ENCODE measurements around the gene CTSD.

The CTSD gene

DNA sequence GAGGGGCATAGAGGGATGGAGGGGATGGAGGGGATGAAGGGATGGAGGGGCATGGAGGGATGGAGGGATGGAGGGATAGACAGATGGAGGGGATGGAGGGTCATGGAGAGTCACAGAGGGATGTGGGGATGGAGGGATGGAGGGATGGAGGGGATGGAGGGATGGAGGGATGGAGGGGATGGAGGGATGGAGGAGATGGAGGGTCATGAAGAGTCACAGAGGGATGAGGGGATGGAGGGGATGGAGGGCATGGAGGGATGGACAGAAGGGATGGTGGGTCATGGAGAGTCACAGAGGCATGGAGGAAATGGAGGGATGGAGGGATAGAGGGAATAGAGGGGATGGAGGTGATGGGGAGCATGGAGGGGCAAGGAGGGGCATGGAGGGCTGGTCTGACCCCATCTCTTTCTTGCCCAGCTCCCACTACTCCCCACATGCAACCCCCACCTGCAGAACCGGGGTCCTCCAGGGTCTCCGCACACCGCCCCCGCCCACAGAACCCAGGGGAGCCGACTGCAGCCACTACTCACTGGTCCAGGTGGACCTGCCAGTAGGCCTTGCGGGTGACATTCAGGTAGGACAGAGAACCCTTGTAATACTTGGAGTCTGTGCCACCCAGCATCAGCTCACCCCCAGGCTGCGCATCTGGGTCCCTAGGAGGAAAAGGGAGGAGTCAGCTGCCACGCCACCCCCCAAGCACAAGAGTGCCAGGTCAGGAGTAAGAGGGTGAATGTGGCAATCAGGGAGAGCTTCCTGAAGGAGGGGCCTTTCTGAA lies 9.2 kb downstream of the CTSD start:
- DNase-seq, result no peak

DNA sequence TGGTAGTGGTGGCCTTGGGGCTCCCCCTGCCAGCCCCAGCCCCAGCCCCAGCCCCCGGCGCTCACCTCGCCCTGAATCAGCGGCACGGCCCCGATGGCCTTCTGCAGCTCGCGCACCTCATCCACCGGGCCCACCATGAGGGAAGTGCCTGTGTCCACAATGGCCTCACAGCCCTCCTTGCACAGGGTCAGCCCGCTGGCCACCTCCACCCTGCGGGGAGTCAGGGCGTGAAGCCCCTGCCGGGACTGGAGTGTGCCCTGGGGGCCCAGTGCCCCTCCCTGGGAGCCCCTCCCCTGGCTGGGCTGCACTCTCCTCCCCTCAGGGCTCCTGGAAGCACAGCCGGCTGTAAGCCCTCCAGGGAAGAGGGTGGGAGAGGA lies 9.8 kb downstream of the CTSD start:
- no peak for DNase-seq

DNA sequence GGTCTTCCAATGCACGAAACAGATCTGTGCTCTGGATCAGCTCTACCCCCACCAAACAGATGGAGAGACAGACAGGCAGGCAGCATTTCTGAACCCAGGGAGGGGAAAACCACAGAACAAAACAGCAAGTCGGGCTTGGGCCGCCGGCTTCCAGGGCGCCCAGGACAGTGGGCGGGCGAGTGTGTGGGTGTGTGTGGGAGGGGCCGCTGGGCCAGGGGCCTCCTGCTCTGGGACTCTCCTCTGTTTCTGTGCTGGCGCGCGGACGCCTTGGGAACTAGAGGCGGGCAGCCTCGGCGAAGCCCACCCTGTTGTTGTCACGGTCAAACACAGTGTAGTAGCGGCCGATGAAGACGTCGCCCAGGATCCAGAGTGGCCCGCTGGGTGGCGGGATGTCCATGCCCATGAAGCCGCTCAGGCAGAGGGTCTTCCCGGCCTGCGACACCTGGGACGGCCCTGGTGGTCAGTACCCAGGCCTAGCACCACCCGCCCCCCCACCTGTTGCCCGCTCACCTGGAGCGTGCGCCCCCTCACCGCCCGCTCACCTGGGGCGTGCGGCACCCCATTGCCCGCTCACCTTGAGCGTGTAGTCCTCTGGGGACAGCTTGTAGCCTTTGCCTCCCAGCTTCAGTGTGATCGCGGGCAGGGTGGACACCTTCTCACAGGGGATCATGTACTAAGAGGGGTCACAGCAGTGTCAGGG lies 10.3 kb downstream of the CTSD start:
- DNase-seq, result no peak

DNA sequence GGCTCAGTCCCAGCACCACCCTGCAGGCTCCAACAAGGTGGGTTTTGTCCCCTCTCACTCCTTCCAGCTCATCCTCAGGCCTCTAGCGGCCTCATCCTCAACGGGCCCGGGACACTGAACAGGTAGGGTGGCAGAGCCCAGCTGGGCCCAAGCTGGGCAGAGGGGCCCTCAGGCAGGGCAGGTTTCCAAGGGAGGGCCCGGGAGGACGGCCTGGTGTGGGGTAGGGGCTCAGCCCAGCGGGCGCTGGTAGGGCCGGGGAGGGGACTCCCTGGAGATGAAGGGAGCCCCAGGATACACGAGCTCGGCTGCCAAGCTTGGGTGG lies 10.9 kb downstream of the CTSD start:
- DNase-seq, result no peak

DNA sequence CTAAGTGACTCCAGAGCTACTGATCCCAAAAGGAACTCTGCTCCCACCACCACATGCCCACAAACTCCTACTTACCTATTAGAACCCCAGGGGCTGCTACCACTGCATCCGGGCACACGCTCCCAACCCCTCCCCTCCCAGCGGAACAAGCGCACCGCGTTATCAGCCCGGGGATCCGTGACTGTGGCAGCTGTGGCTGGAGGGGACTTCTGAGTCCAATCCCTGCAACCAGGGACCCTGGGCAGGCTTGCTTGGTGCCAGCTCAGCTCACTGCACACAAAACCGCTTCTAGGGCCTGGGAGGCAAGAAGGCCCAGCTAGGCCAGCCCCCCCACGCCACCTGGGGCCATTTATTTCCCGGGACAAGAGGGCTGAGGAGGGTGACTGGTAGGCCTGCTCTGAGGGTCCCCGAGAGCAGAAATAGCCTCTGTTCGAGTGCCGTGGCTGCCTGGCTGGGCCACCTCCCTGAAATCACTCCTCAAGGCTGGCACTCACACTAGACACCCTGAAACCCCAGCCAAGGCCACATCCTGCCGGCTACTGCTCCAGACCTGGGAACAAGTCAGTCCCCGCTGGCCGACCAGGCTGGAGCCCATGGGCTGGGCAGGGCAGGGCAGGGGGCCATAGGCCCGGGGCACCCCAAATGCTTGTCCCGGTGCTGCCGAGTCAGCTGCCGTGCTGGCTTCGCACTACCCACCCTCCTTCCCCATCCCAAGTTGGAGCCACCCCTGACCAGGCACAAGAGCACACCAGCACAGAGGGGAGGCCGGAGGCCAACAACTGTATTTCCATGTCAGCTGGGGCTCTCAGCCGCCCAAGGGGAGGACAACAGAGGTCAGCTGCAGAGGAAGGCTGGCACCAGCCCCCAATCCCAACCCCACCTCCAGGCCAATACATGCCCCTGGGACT lies 11.5 kb downstream of the CTSD start:
- no peak for DNase-seq

DNA sequence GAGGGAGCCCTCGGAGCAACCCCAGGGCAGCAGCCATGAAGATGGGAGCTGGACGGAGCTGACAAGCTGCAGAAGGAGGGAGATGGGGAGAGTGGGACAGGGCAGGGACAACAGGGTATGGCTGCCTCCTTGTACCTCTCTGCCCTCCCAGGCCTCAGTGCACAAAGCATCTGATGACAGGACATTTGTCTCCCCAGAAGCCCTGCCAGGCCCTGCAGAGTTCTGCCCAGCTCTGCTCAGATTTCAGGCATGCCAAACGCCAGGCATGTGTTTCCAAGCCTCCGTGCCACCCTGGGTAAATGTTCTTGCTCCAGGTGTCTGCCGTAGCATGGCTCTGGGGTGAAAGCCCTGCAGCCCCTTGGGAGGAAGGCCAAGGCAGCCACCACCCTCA lies 12.2 kb downstream of the CTSD start:
- no peak for DNase-seq

DNA sequence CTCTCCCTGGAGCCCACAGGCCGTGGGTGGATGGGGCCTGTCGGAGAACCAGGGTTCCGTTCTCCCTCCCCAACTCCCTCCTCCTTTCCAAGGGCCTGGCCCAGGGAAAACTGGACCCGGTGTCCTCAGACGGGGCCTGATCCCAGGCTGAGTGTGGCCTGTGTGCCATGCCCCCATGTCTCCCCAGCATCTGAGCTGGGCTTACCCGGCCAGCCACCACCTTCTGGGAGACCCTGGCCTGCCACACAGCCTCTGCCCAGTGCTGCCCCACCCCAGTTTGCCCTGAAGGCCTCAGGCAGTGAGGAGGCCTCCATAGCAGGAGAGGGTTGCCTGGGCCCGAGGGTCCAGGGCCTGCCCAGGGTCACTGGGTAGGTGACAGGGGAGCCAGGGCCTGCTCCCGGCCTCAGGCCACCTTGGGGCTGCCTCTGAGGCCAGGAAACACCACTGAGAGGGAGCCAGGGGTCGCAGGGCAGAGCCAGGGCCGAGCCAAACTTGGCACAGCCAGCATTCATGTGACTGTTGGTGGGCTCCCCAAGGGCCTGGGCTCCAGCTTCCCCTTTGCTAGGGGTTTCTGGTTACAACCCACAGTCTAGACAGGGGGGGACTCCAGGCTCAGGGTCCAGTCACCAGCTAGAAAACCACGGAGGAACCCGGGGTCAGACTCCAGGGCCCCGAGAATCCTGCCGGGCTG lies 12.7 kb downstream of the CTSD start:
- DNase-seq, result no peak

DNA sequence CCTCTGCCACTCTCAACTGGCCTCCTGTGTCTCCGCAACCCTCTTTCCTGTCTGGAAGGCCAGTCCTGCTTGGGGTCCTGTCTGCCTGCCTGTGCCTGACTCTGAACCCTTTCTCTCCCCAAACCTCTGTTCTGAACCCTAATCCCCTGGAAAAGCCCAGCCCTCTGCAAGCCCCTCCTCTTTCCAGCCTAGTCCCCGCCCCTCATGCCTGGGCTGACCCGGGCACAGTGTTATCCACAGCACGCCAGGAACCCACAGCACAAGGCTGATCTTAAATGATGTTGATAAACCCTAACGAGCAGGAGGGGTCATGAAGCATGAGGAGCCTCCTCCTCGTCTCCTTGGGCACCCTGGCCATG lies 13.3 kb downstream of the CTSD start, which contains the start of gene IFITM10:
Gene IFITM10 (minus strand): TSS at position 115 of the 359 bp plus-strand sequence. CDS start 153 bp downstream, outside the sequence.
- DNase-seq, result no peak

DNA sequence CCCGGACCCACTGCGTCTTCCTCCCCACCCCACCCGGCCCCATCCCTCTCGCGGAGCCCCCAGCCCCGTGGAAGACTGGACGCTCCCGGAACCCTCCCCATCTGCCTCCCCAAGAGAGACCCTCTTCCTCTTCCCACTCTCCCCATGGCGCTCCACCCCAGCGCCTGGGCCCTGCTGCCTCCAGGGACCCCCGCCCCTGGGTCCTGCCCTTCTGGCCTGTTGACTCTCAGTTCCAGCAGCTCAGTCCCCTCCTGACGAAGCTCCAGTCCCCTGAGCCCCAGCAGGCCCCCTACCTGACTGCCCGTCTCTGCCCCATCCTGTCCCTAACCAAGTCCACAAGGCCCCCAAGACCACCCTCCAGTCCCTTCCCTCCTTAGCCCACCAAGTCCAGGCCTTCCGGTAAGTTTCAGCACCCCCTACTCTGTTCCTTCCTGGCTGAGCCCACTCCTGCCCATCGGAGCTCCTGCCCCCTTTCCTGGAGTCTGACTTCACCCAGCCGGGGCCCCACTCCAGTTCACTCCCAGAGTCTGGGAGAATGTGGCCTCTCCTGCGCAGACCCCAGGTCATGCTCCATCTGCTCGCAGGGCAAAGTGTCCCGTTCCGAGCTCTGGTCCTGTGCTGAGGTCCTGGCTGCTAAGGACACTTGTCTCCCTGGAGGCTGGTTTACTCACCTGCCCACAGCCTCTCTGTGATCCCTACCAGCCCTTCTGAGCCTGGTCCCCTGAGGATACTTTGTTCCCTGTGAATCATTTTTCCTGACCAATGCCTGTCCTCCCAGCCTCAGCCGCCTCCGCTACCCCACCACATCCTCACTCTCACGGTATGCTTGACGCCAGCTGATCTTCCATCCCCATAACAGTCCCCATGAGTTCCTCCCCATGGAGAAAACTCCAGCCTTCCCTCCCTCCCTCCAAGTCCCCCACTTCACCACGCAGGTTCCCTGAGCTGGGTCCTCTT lies 14.1 kb downstream of the CTSD start:
- DNase-seq, result no peak

DNA sequence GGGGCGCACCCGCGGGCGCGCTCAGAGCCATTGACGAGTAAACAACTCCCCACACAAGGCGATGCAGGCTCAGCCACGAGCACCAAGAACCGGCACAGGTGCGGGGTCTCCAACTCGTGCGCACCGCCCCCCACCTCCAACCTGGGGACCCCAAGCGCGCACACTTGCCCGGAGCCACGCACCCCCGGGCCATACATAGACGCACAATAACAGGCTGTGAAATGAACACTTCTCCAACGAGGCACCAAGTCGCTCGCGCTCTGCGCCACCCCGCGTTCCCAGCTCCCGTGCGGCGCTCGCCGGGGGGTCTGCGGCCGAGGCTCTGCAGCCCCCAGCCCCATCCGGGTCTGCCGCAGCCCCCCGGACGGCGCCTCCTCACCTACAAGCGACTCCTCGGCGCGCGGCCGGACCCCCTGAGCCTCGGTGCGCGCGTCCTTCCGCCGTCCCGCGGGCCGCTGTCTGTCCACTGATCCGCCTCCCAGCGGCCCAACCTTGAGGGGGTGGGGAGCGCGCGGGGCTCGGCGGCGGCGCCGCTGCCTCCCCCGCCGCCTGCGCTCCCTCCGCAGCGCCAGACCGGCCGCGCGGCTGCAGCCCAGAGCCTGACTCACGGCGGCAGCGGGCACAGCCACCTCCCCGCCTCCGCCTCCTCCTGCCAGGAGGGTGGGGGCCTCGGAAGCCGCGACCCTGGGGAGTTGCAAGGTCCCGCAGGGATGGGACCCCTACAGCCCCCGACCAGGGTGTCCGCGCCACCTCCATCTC lies 14.9 kb downstream of the CTSD start:
- no peak for DNase-seq

DNA sequence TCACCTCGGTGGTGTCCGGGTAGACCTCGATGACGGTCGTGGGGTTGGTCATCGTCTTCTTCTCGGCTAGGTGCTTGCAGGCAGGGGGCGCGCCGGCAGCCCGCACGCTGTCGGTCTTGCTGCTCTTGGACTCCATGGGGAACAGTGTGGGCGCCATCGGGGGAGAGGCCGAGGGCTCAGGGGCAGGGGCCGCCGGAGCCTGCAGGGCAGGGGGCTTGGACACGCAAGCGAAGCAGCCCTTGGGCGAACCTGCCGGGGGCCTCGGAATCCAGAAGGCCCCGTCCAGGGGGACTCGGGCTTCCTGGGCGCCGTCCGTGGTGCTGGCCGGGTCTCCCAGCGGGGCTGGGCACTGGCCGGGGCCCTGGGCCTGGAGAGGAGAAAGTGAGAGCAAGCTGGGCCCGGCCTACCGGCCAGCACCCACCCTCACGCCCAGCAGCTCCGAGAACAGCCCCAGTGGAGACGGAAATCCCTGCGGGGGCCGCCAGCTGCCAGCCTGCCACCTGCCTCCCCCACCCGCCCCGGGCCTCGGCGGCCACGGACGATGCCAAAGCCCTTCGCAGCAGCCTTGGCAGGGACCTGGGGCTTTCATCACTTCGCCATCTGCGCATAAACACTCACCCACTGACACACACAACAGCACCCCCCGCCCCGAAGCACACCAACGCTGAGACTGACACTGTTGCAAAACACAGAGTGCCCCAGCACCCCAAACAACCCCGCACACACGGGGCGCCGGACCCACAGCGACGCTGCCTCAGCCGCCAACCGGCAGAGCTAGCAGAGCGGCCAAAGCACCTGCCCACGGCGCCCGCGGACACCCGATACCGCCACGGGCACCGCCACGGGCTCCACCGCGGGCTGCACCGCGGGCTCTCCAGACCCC lies 15.7 kb downstream of the CTSD start:
- DNase-seq, result no peak

DNA sequence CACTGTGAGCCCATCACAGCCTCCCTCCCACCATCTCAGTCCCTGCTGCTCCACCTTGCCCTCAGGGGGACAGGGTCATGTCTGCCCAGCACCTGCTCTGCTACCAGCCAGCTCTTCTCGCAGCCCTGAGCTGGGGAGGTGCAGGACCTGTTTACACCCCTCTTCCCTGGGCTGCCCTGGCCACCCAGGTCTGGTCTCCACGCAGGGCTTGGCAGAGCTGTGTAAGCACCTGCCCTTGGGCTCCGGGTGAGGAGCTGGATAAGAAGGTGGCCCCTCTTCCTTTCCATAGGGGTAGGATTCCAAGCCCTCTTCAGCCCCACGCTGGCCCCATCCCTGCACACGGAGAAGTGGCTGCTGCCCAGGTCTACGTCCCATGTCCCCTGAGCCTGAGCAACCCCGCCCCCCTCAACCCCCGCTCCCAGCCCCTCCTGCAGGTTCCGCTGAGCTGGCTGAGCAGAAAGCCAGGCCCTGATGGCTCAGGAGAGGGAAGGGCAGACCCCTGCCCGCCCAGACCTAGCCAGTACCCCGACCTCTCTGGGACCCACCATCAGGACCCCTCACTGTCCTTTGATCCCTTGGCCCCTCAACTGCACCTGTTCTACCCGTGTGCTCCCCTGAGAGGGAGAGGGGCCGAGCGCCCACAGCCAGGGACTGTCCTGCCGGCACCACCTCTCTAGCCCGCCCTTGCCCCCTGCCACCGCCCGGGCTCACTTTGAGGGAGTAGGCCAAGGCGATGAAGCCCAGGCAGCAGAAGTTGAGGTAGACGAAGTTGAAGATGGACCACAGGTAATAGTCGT lies 16.6 kb downstream of the CTSD start:
- DNase-seq, result no peak

DNA sequence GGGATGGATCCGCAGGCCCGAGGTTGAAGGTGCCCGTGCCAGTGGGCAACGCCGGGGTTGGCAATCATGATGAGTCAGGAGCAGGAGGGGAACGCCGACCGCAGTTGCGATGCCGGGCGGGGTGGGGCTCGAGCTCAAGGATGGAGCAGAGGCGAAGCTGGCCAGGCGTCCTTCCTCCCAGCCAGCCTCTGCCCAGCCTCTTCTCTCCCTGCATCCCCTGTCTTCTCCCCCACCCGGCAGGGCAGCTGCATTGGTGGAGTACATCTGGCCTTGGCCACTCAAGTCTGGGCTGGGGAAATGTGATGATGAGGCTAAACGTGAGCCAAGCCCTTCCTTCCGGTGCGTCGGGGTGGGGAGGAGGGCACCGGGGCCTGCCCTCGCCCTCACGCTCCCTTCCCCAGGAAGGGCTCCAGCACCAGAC lies 17.2 kb downstream of the CTSD start:
- DNase-seq, result no peak

DNA sequence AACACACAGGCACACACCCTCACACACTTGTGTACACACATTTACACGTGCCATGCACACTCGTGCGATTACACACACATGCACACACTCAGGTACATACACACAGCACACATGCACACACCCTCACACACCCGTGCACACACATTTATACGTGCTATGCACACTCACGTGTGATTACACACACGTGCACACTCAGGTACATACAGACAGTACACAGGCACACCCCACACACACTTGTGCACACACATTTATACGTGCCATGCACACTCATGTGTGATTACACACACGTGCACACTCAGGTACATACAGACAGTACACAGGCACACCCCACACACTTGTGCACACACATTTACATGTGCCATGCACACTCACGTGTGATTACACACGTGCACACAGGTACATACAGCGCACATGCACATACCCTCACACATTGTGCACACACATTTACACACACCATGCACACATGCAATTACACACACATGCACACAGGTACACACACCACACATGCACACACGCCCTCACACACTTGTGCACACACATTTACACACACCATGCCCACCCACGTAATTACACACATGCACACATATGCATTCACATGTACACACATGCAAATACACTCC lies 17.9 kb downstream of the CTSD start:
- no peak for DNase-seq

DNA sequence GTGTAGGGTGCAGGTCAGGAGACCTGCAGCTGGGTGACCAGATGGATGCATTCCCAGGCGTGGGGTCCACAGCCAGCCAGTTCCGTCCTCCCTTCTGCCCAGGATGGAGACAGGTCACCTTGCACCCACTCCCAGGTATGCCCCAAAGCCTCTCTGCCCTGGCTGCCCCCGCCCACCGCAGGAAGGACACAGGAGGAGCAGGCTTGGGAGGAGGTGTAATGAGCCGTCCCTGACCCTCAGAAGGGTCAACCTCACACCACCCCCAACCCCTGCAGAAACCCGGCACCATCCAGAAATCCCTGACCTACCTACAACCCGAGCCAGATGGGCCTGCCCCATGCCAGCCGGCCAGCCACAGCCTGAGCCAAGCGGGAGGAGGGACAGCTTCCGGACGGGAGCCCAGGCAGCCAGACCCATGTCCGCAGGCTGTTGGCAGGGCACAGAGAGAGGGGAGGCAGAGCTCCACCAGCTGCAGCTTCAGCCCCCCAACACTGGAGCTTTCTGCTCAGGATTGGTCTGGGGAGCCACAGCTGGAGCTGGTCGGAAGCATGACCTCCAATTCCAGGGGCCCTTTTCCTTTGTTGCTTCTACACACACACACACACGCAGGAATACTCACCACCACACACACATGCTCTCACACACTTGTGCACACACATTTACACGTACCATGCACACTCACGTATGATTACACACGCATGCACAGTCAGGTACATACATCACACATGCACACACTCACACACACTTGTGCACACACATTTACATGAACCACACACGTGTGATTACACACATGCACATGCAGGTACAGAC lies 18.6 kb downstream of the CTSD start:
- no peak for DNase-seq

DNA sequence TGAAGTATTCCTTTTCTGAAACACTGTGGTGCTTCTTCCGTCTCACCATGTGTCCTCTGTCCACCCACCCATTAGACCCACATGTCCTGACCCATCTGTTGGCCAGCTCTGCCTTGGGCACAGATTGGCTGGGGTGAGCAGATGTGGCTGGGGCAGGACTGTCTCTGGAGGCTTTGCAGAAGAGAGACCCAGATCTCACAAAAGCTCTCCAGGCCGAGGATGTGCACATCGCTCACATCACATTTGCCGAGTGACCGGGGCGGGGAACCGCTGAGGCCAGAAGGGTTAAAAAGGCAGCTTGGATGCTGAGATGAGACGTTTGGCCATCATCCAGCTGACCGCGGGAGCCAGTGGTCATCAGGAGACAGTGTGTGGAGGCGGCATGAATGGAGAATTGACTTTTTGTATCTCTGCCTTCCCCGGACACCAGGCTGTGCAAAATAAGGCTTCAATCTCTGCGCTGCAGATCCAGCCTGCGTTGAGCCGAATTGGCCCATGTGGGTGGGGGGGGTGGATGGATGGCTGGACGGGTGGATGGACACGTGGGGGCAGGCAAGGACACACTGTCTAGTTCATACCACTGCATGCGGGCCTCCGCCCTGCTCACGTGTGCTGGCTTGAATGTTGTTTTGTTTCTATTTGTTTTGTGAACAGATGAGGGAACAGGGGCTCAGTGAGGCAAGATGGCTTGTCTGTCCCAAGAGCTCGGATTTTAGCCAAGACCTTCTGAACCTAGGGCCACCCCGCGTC lies 19.4 kb downstream of the CTSD start:
- no peak for DNase-seq

DNA sequence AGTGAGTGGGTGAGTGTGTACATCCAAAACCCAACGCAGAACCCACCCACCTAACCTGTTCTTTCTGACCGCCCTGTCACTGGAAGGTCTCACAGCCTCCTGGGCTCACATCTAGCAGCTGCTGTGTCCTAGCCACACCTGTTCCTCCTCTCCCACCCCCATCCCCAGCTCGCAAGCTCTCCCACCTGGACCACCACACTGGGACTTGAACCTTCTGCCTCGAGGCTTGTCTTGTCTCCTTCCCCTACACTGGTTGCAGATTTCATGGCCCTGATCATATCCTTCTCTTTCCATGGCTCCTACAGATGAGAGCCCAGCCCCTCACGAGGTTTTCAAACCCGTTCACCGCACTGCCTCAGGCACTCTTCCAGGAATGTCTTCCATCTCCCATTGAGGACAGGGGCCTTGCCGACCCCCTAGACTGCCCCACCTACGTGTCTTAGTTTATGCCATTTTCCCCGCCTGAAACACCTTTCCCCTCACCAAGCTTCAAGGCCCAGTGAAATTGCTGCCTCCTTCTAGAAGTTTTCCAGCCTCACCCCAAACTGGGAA lies 20.1 kb downstream of the CTSD start:
- no peak for DNase-seq
